Measurements from ENCODE around the gene ICE2.

ICE2 gene

DNA sequence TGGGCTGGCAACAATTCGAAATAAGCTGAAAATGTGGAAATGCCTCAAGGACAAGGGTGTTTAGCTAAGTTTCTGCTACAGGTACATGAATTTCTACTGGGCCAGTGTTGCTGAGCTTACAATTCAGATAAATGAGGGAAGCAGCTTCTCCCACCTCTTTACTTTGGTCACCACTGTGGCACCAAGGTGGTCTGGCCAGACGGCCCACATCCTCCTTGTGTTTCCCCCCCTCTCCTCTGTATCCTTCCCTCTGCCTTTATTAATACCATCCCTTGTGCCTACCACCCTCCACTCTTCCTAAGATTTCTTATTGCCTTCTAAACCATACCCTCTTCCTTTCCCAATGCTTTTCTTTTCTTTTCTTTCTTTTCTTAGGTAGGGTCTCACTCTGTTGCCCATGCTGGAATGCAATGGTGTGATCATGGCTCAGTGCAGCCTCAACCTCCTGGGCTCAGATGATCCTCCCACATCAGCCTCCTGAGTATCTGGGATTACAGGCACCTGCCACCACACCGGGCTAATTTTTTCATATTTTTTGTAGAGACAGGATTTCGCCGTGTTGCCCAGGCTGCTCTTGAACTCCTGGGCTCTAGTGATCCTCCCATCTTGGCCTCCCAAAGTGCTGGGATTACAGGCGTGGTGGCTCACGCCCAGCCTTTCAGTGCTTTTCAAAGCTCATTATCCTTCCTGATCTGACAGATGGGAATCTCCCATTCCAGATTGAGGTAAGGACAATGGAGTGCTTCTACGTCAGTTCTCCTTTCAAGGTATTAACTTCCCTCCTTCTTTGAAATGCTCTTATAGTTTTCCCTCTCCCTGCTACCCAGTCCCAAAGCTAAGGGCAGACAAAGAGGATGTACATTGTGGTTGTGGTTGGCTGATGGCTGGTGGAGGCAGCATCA, 95.9 kb downstream of the ICE2 start:
- H3K18ac ChIP-seq (ENCODE audit: low read length), result no peak overlapping the region
- no peak overlapping the region for H3K4me3 ChIP-seq (ENCODE audit: low read length in 2 of 2)
- H4K91ac ChIP-seq (ENCODE audit: low read depth, low read length, poor library complexity), result no peak overlapping the region
- no peak for DNase-seq (ENCODE audit: low spot score)
- no peak overlapping the region for H3K27ac ChIP-seq (replicated peaks; ENCODE audit: low read length)
- no peak overlapping the region for H3K4me2 ChIP-seq (ENCODE audit: insufficient read depth, low read length, poor library complexity, severe bottlenecking)
- H3K14ac ChIP-seq (ENCODE audit: low read length), result no peak overlapping the region
- H2AFZ ChIP-seq (ENCODE audit: low read length), result no peak overlapping the region
- no peak overlapping the region for H2BK12ac ChIP-seq (ENCODE audit: low read length)
- no peak overlapping the region for H2BK15ac ChIP-seq (ENCODE audit: low read length)
- no peaks in the 10 kb centered on the region for H3K9me3 ChIP-seq (replicated peaks in 1 of 2; ENCODE audit: control insufficient read depth in 2 of 2, insufficient read depth in 1 of 2, low read depth in 1 of 2, low read length in 2 of 2)
- H3K36me3 ChIP-seq (replicated peaks in 1 of 2; ENCODE audit: control insufficient read depth in 2 of 2, insufficient read depth in 2 of 2, low read length in 2 of 2), result no peaks in the 10 kb centered on the region
- no peaks in the 10 kb centered on the region for H3K79me1 ChIP-seq (ENCODE audit: low read depth, low read length)
- no peak overlapping the region for H2AK5ac ChIP-seq (ENCODE audit: low read depth, low read length)
- no peak overlapping the region for H2BK120ac ChIP-seq (ENCODE audit: low read depth, low read length)
- no peak overlapping the region for H3K4ac ChIP-seq (ENCODE audit: low read length)
- no CpG with 5 or more reads among the region's 8 CpGs for WGBS, 2 donors (ENCODE audit: extremely low coverage in 2 of 2, insufficient read length in 2 of 2, insufficient replicate concordance in 1 of 2)
- H3K9ac ChIP-seq (ENCODE audit: low read depth, low read length, poor library complexity), result no peak overlapping the region
- no peak overlapping the region for H2BK5ac ChIP-seq (ENCODE audit: low read length)
- H4K8ac ChIP-seq (ENCODE audit: low read depth, low read length), result no peak overlapping the region
- H3K4me1 ChIP-seq (ENCODE audit: control insufficient read depth in 2 of 2, insufficient read depth in 1 of 2, low read depth in 1 of 2, low read length in 2 of 2), result peaks cover 8 to 9% of the 10 kb centered on the region in 2 donors
- H3K23ac ChIP-seq (ENCODE audit: low read depth, low read length, poor library complexity), result no peak overlapping the region
- H3K27me3 ChIP-seq (ENCODE audit: control insufficient read depth in 3 of 3, insufficient read depth in 3 of 3, low read depth in 1 of 3, low read length in 3 of 3), result peaks cover 0 to 2% (median 0%) of the 10 kb centered on the region in 3 experiments

DNA sequence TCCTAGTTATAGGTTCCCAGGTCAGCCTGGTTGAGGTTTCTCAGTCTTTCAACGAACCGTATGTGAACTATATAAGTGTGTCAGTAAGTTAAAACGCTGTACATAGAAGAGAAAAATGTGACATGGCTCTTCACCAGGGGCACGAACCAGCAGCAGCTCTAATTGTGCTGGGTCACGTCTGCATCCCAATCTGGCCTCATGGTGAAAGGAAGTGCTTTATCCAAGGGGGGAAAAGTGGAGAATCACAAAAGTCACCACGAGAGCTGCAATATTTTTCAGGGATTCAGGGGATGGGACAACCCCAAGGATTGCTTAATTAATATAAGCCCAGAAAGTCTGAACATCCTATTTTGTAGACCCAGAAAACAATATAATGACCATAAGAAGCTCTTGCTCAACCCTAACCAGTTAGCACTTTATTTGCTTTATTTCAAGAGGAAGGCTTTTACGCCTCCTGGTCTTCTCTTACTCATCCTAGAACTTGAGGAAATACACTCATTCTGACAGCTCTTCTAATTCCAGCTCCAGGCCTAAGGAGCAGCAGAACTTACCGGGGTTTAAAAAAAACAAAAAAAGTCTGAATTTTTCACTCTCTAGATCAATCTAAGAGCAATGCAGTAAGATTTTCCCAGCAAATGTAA, 97.7 kb downstream of the ICE2 start:
- no CpG with 5 or more reads among the region's 8 CpGs for whole genome bisulfite sequencing, 2 donors (ENCODE audit: extremely low coverage in 2 of 2, insufficient read length in 2 of 2, insufficient replicate concordance in 1 of 2)
- H3K36me3 ChIP-seq (replicated peaks in 1 of 2; ENCODE audit: control insufficient read depth in 2 of 2, insufficient read depth in 2 of 2, low read length in 2 of 2), result no peaks in the 10 kb centered on the region

DNA sequence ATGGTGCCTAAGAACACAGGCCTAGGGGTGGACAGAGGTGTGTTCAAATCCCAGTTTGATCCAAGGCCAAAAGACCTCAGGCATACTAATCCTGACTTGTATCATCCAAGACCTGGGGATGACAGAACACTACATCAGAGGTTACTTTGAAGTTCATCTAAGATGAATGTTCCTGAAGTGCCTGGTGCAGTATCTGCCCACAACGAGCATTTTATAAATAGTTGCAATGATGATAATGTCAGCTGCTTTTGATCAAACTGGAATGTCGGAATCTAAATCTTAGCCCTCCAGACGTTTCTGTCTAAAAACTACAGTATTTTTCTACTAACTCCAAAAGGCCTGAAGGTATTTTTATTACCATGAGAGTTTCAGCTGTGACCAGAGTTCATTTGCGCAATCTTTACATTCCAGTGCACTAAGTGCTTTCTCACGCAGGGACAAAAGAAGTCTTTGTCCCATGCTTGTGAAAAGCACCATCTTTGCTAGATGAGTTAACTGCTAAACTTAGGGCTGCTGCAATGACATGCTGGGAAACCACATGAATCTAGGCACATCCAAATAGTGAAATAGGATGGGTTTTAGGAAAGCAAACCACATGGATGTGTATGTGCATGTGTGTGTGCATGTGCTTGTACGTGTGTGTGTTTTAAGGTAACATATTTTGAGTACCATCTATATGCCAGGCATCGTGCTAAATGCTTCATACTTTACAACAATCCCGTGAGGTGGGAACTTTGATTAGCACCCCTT, 99.2 kb downstream of the ICE2 start:
- Histone ChIP-seq H3K9me3 (replicated peaks in 1 of 2; ENCODE audit: control insufficient read depth in 2 of 2, insufficient read depth in 1 of 2, low read depth in 1 of 2, low read length in 2 of 2) (no peaks in the 10 kb centered on the region), H3K4me1 (ENCODE audit: control insufficient read depth in 2 of 2, insufficient read depth in 1 of 2, low read depth in 1 of 2, low read length in 2 of 2) (peaks cover 21 to 22% of the 10 kb centered on the region in 2 donors), H4K91ac (ENCODE audit: low read depth, low read length, poor library complexity) (no peak overlapping the region), H2BK5ac (ENCODE audit: low read length) (no peak overlapping the region), H3K14ac (ENCODE audit: low read length) (no peak overlapping the region), H3K18ac (ENCODE audit: low read length) (peak overlapping the region; percentile 32), H2BK120ac (ENCODE audit: low read depth, low read length) (no peak overlapping the region), H2AK5ac (ENCODE audit: low read depth, low read length) (no peak overlapping the region), H4K8ac (ENCODE audit: low read depth, low read length) (no peak overlapping the region), H3K27me3 (ENCODE audit: control insufficient read depth in 3 of 3, insufficient read depth in 3 of 3, low read depth in 1 of 3, low read length in 3 of 3) (peaks cover 0 to 2% (median 0%) of the 10 kb centered on the region in 3 experiments), H3K23ac (ENCODE audit: low read depth, low read length, poor library complexity) (no peak overlapping the region), H3K79me1 (ENCODE audit: low read depth, low read length) (no peaks in the 10 kb centered on the region), H2BK12ac (ENCODE audit: low read length) (no peak overlapping the region), H3K4me2 (ENCODE audit: insufficient read depth, low read length, poor library complexity, severe bottlenecking) (no peak overlapping the region), H3K4me3 (ENCODE audit: low read length in 2 of 2) (no peak overlapping the region), H3K27ac (replicated peaks; ENCODE audit: low read length) (peak overlapping the region; percentile 74), H3K4ac (ENCODE audit: low read length) (no peak overlapping the region), H3K9ac (ENCODE audit: low read depth, low read length, poor library complexity) (no peak overlapping the region), H3K36me3 (replicated peaks in 1 of 2; ENCODE audit: control insufficient read depth in 2 of 2, insufficient read depth in 2 of 2, low read length in 2 of 2) (no peaks in the 10 kb centered on the region), H2BK15ac (ENCODE audit: low read length) (no peak overlapping the region), H2AFZ (ENCODE audit: low read length) (peak overlapping the region; percentile 30)
- no CpG with 5 or more reads among the region's 8 CpGs for WGBS, 2 donors (ENCODE audit: extremely low coverage in 2 of 2, insufficient read length in 2 of 2, insufficient replicate concordance in 1 of 2)
- no peak for DNase-seq (ENCODE audit: low spot score)

More for the DNA sequence above, 97.7 kb downstream of the ICE2 start:
- peaks cover 0 to 2% (median 0%) of the 10 kb centered on the region in 3 experiments for H3K27me3 ChIP-seq (ENCODE audit: control insufficient read depth in 3 of 3, insufficient read depth in 3 of 3, low read depth in 1 of 3, low read length in 3 of 3)
- no peak overlapping the region for H2BK15ac ChIP-seq (ENCODE audit: low read length)
- H2BK5ac ChIP-seq (ENCODE audit: low read length), result no peak overlapping the region
- no peak overlapping the region for H3K4ac ChIP-seq (ENCODE audit: low read length)
- no peak overlapping the region for H2BK120ac ChIP-seq (ENCODE audit: low read depth, low read length)
- no peak overlapping the region for H3K4me3 ChIP-seq (ENCODE audit: low read length in 2 of 2)
- no peaks in the 10 kb centered on the region for H3K79me1 ChIP-seq (ENCODE audit: low read depth, low read length)
- peaks cover 9 to 14% of the 10 kb centered on the region in 2 donors for H3K4me1 ChIP-seq (ENCODE audit: control insufficient read depth in 2 of 2, insufficient read depth in 1 of 2, low read depth in 1 of 2, low read length in 2 of 2)
- H3K14ac ChIP-seq (ENCODE audit: low read length), result no peak overlapping the region
- H2AK5ac ChIP-seq (ENCODE audit: low read depth, low read length), result no peak overlapping the region
- H4K8ac ChIP-seq (ENCODE audit: low read depth, low read length), result no peak overlapping the region
- no peak overlapping the region for H3K9ac ChIP-seq (ENCODE audit: low read depth, low read length, poor library complexity)
- no peak overlapping the region for H2AFZ ChIP-seq (ENCODE audit: low read length)
- H3K23ac ChIP-seq (ENCODE audit: low read depth, low read length, poor library complexity), result no peak overlapping the region
- H3K18ac ChIP-seq (ENCODE audit: low read length), result no peak overlapping the region
- H3K4me2 ChIP-seq (ENCODE audit: insufficient read depth, low read length, poor library complexity, severe bottlenecking), result no peak overlapping the region
- H3K9me3 ChIP-seq (replicated peaks in 1 of 2; ENCODE audit: control insufficient read depth in 2 of 2, insufficient read depth in 1 of 2, low read depth in 1 of 2, low read length in 2 of 2), result no peaks in the 10 kb centered on the region
- H3K27ac ChIP-seq (replicated peaks; ENCODE audit: low read length), result no peak overlapping the region
- no peak overlapping the region for H2BK12ac ChIP-seq (ENCODE audit: low read length)
- no peak for DNase-seq (ENCODE audit: low spot score)
- H4K91ac ChIP-seq (ENCODE audit: low read depth, low read length, poor library complexity), result no peak overlapping the region

GRCh38 chr15:60379185-60379524, 99.8 kb downstream of the ICE2 start:
- H4K91ac ChIP-seq (ENCODE audit: low read depth, low read length, poor library complexity), result no peak overlapping the region
- no peak overlapping the region for H2AK5ac ChIP-seq (ENCODE audit: low read depth, low read length)
- H3K4me3 ChIP-seq (ENCODE audit: low read length in 2 of 2), result no peak overlapping the region
- WGBS, 2 donors (ENCODE audit: extremely low coverage in 2 of 2, insufficient read length in 2 of 2, insufficient replicate concordance in 1 of 2), result no CpG with 5 or more reads among the region's 1 CpG
- H3K27me3 ChIP-seq (ENCODE audit: control insufficient read depth in 3 of 3, insufficient read depth in 3 of 3, low read depth in 1 of 3, low read length in 3 of 3), result peaks cover 0 to 2% (median 0%) of the 10 kb centered on the region in 3 experiments
- no peak overlapping the region for H4K8ac ChIP-seq (ENCODE audit: low read depth, low read length)
- DNase-seq (ENCODE audit: low spot score), result no peak
- no peak overlapping the region for H2BK12ac ChIP-seq (ENCODE audit: low read length)
- H2BK120ac ChIP-seq (ENCODE audit: low read depth, low read length), result no peak overlapping the region
- H3K4ac ChIP-seq (ENCODE audit: low read length), result no peak overlapping the region
- H3K14ac ChIP-seq (ENCODE audit: low read length), result no peak overlapping the region
- H3K4me2 ChIP-seq (ENCODE audit: insufficient read depth, low read length, poor library complexity, severe bottlenecking), result no peak overlapping the region
- no peak overlapping the region for H2AFZ ChIP-seq (ENCODE audit: low read length)
- H3K18ac ChIP-seq (ENCODE audit: low read length), result no peak overlapping the region
- H3K9me3 ChIP-seq (replicated peaks in 1 of 2; ENCODE audit: control insufficient read depth in 2 of 2, insufficient read depth in 1 of 2, low read depth in 1 of 2, low read length in 2 of 2), result no peaks in the 10 kb centered on the region
- no peaks in the 10 kb centered on the region for H3K79me1 ChIP-seq (ENCODE audit: low read depth, low read length)
- no peaks in the 10 kb centered on the region for H3K36me3 ChIP-seq (replicated peaks in 1 of 2; ENCODE audit: control insufficient read depth in 2 of 2, insufficient read depth in 2 of 2, low read length in 2 of 2)
- H3K9ac ChIP-seq (ENCODE audit: low read depth, low read length, poor library complexity), result no peak overlapping the region
- peaks cover 26 to 28% of the 10 kb centered on the region in 2 donors for H3K4me1 ChIP-seq (ENCODE audit: control insufficient read depth in 2 of 2, insufficient read depth in 1 of 2, low read depth in 1 of 2, low read length in 2 of 2)
- no peak overlapping the region for H2BK5ac ChIP-seq (ENCODE audit: low read length)
- peak overlapping the region; percentile 13 for H3K27ac ChIP-seq (replicated peaks; ENCODE audit: low read length)
- H2BK15ac ChIP-seq (ENCODE audit: low read length), result no peak overlapping the region
- no peak overlapping the region for H3K23ac ChIP-seq (ENCODE audit: low read depth, low read length, poor library complexity)

Data from neuronal stem cell (in vitro differentiated cells).